ENCODE results near the gene TTC7B.

DNA sequence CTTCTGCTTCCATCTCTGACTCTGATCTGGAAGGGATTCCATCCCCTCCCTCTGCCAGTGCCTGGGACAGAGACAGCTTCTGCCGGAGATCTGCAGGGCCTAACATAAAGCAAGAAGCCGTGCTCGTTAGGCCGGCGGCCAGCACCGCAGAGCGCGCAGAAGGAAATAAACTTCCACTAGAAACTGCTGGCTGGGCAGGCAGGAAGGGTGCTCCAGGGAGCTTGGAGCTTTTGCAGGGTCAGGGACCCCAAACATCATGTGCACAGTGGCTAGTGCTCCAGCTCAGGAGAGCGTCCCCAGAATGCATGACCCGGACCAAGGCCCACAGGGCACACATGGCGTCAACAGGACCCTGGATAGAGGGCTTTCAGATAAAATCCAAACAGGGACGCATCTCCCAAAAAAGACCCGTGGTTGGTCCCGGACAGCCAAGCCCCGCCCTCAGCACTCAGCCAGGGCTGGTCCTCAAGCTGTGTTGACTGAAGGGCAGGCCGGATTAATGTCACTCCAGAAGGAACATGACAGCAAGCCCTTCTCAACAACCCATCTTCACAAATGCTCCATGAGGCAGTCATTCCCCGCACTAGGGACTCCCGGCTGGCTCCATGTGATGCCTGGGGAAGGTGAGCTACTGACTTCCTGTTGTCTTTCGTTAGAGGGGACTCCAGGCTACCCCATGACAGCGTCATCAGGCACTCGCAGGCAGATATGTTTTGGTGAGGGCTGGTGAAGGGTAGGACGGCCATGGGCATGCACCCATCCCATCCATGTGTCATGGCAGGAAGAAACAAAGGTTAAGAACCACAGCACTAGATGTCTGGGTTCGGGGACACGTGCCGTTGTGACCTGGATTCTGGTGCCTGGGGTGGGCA lies 297.9 kb downstream of the TTC7B start:
- TF ChIP-seq, protein P1, sequence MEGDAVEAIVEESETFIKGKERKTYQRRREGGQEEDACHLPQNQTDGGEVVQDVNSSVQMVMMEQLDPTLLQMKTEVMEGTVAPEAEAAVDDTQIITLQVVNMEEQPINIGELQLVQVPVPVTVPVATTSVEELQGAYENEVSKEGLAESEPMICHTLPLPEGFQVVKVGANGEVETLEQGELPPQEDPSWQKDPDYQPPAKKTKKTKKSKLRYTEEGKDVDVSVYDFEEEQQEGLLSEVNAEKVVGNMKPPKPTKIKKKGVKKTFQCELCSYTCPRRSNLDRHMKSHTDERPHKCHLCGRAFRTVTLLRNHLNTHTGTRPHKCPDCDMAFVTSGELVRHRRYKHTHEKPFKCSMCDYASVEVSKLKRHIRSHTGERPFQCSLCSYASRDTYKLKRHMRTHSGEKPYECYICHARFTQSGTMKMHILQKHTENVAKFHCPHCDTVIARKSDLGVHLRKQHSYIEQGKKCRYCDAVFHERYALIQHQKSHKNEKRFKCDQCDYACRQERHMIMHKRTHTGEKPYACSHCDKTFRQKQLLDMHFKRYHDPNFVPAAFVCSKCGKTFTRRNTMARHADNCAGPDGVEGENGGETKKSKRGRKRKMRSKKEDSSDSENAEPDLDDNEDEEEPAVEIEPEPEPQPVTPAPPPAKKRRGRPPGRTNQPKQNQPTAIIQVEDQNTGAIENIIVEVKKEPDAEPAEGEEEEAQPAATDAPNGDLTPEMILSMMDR (IDR thresholded peaks at IDR 0.05; ENCODE audit: borderline replicate concordance, extremely low read depth, low read length, poor library complexity, severe bottlenecking): no peak
- no peak for TF ChIP-seq EZH2 (IDR thresholded peaks at IDR 0.05; ENCODE audit: borderline replicate concordance, low read depth, low read length, severe bottlenecking)
